ENCODE results near the gene ORAI3.

ORAI3 gene

DNA sequence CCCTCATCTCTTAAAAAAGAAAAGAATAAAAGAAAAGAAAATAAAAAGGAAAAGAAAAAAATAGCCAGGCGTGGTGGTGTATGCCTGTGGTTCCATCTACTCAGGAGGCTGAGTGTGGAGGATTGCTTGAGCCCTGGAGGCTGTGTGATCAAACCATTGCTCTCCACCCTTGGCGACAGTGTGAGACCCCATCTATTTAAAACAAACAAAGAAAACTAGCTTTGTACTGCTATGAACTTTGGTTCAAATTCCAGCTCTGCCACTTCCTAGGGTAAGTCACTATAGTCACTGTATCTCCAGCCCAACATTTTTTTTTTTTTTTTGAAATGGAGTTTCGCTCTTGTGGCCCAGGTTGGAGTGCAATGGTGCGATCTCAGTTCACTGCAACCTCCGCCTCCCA is 48.3 kb upstream of the ORAI3 start (continued):
- TF ChIP-seq ZBTB6 (tag by site-specific recombination; IDR thresholded peaks at IDR 0.05) (no peak), HOXA7 (CRISPR knock-in tag; IDR thresholded peaks at IDR 0.05; ENCODE audit: borderline replicate concordance) (no peak), ZEB2 (tag by site-specific recombination; IDR thresholded peaks at IDR 0.05) (no peak), YY1 (tag by site-specific recombination; IDR thresholded peaks at IDR 0.05) (no peak), ZNF423 (tag by site-specific recombination; IDR thresholded peaks at IDR 0.05) (no peak)
- TF ChIP-seq, protein P1, sequence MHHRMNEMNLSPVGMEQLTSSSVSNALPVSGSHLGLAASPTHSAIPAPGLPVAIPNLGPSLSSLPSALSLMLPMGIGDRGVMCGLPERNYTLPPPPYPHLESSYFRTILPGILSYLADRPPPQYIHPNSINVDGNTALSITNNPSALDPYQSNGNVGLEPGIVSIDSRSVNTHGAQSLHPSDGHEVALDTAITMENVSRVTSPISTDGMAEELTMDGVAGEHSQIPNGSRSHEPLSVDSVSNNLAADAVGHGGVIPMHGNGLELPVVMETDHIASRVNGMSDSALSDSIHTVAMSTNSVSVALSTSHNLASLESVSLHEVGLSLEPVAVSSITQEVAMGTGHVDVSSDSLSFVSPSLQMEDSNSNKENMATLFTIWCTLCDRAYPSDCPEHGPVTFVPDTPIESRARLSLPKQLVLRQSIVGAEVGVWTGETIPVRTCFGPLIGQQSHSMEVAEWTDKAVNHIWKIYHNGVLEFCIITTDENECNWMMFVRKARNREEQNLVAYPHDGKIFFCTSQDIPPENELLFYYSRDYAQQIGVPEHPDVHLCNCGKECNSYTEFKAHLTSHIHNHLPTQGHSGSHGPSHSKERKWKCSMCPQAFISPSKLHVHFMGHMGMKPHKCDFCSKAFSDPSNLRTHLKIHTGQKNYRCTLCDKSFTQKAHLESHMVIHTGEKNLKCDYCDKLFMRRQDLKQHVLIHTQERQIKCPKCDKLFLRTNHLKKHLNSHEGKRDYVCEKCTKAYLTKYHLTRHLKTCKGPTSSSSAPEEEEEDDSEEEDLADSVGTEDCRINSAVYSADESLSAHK (tag by site-specific recombination; IDR thresholded peaks at IDR 0.05) = no peak

GRCh38 chr16:30901201-30902028 is 47.5 kb upstream of the ORAI3 start:
- Histone ChIP-seq H3K36me3 (ENCODE audit: control insufficient read depth in 2 of 2, insufficient read depth in 1 of 2, low read length in 2 of 2) (no peaks in the 10 kb centered on the region), H3K4me3 (ENCODE audit: low read depth, low read length) (peak overlapping the region; percentile 51), H3K9me3 (ENCODE audit: control insufficient read depth, insufficient read depth, low read depth, low read length) (no peaks in the 10 kb centered on the region), H3K27ac (ENCODE audit: extremely low read depth, low read depth, low read length) (peak overlapping the region; percentile 77; the same call in 1 of the 2 replicates), H3K4me1 (ENCODE audit: control insufficient read depth, insufficient read depth, low read length) (no peaks in the 10 kb centered on the region)
- ChIA-PET CTCF (interaction anchor here (0.6 to 3.8 kb wide), 29 partner anchors 8 to 217 kb away, joined by 3 to 66 read pairs (median 6); no protein-coding TSS in a partner anchor), POLR2A (interaction anchor here (0.6 to 3.6 kb wide), 8 partner anchors 11 to 298 kb away, joined by 3 to 35 read pairs (median 5); no protein-coding TSS in a partner anchor)
- TF ChIP-seq ZNF341 (tag by site-specific recombination; IDR thresholded peaks at IDR 0.05; ENCODE audit: low read depth) (0 out of 2 replicates have a peak, but pooled peaks have one; percentile 26), KLF16 (tag by site-specific recombination; IDR thresholded peaks at IDR 0.05) (0 out of 2 replicates have a peak, but pooled peaks have one; percentile 25), ZXDB (tag by site-specific recombination; IDR thresholded peaks at IDR 0.05) (0 out of 2 replicates have a peak, but pooled peaks have one; percentile 12), ZNF148 (tag by site-specific recombination; IDR thresholded peaks at IDR 0.05; ENCODE audit: borderline replicate concordance) (no peak), PATZ1 (tag by site-specific recombination; IDR thresholded peaks at IDR 0.05) (0 out of 2 replicates have a peak, but pooled peaks have one; percentile 17), ZNF600 (tag by site-specific recombination; IDR thresholded peaks at IDR 0.05) (peak; percentile 85), ZSCAN23 (tag by site-specific recombination; IDR thresholded peaks at IDR 0.05) (no peak), SETDB1 (IDR thresholded peaks at IDR 0.05; ENCODE audit: insufficient read length, low read length) (no peak), ZNF223 (tag by site-specific recombination; IDR thresholded peaks at IDR 0.05) (no peak), ZNF768 (tag by site-specific recombination; IDR thresholded peaks at IDR 0.05) (0 out of 2 replicates have a peak, but pooled peaks have one; percentile 12), ZIC2 (tag by site-specific recombination; IDR thresholded peaks at IDR 0.05) (peak; percentile 86), ZFHX2 (tag by site-specific recombination; conservative IDR thresholded peaks at IDR 0.05) (peak; percentile 62), ZBTB8A (tag by site-specific recombination; IDR thresholded peaks at IDR 0.05) (0 out of 2 replicates have a peak, but pooled peaks have one; percentile 12), ZNF335 (tag by site-specific recombination; conservative IDR thresholded peaks at IDR 0.05) (peak; percentile 75), GLIS1 (tag by site-specific recombination; IDR thresholded peaks at IDR 0.05) (peak; percentile 24; the same call in 1 of the 2 replicates), ZNF560 (tag by site-specific recombination; IDR thresholded peaks at IDR 0.05; ENCODE audit: borderline replicate concordance) (no peak), SALL2 (tag by site-specific recombination; IDR thresholded peaks at IDR 0.05; ENCODE audit: borderline replicate concordance) (no peak), ZNF2 (tag by site-specific recombination; IDR thresholded peaks at IDR 0.05) (peak; percentile 49; the same call in 1 of the 2 replicates), ZNF391 (tag by site-specific recombination; IDR thresholded peaks at IDR 0.05; ENCODE audit: borderline replicate concordance, low read depth) (no peak), FEZF1 (tag by site-specific recombination; IDR thresholded peaks at IDR 0.05) (0 out of 2 replicates have a peak, but pooled peaks have one; percentile 7)
- TF ChIP-seq, protein P2, sequence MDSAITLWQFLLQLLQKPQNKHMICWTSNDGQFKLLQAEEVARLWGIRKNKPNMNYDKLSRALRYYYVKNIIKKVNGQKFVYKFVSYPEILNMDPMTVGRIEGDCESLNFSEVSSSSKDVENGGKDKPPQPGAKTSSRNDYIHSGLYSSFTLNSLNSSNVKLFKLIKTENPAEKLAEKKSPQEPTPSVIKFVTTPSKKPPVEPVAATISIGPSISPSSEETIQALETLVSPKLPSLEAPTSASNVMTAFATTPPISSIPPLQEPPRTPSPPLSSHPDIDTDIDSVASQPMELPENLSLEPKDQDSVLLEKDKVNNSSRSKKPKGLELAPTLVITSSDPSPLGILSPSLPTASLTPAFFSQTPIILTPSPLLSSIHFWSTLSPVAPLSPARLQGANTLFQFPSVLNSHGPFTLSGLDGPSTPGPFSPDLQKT (IDR thresholded peaks at IDR 0.05; ENCODE audit: borderline replicate concordance, low read depth, low read length) = no peak
